Skin epidermis (tissue), 12 donors: Measurements from ENCODE around the gene CACNA1B.

Source experiments
- H3K27ac ChIP-seq, 21 experiments: fragments of 200-600 bp; sonication (generic) in 11 of 21; one replicate each; pipeline ENCODE4 v1.5.0; 2020; ENCODE audit warnings: mild to moderate bottlenecking in 3 of 21, inconsistent platforms in 2 of 21, moderate library complexity in 2 of 21
- H3K4me3 ChIP-seq, 7 experiments: fragments of 200-600 bp; sonication (generic) in 2 of 7; one replicate each; pipeline ENCODE4 v1.5.0; 2020; ENCODE audit warnings: inconsistent platforms in 2 of 7, mild to moderate bottlenecking in 2 of 7, moderate library complexity in 1 of 7

The CACNA1B gene

GRCh38 chr9:137860361-137860760 lies 17.2 kb upstream of the CACNA1B start:
- Histone ChIP-seq H3K4me3 (no peak overlapping the region), H3K27ac (no peak overlapping the region)

DNA sequence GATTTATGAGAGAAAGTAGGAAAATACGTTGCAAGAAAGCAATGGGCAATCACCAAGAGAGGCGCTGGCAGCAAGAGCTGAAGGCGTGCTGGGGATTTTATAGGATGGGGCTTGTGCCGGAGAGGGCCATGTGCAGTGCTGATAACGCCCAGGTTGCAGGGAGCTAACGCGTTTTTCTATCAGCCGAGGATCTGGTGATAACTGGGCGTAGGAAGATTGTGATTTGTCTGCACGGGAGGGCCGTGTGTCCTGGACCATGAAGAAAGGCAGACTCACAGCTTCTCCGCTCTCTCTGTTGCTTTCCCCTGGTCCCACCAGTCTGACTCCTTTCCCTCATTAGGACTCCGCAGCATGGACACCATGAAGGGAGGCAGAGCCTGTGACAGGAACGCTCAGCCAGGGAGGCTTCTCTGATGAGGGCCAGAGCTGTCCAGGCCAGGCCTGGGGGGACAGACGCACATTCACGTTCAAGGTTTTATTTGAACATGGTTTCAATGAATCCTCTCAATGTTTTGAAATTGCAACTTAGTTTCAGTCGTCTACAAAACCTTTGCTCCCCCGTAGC lies 11.9 kb upstream of the CACNA1B start:
- Histone ChIP-seq H3K4me3 (no peak overlapping the region), H3K27ac (no peak overlapping the region)

DNA sequence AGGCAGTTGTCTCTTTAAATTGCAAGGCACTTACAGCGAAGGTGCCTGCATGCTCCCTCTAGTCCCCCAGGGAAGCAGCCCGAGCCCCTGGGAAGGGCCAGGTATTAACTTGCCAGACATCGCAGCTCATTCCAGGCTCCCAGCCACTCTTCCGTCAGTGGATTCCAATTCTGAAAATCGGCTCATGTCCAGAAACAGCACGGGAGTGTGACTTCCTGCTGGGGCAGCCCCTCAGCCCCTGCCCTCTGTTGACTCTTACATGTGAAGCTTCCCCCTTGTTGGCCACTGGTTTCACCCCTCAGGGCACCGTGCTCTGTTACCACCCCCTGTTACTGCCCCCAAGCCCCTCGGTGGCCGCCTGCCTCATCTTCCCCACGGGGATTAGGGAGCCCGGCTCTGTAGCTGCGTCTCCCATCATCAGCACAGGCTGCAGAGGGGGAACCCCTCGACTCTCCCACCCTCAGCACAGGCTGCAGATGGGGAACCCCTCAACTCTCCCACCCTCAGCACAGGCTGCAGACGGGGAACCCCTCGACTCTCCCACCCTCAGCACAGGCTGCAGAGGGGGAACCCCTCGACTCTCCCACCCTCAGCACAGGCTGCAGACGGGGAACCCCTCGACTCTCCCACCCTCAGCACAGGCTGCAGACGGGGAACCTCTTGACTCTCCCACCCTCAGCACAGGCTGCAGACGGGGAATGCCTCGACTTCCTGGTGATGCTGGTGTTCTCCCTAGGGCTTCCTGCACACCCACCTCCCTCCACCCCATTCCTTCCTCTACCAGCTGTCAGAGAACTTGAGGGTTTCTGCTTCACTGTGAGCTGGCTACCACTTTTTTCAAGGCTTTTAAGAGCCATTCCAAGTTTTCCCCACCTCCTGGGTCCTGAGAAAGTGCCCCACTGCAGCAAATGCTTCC lies 11.1 kb upstream of the CACNA1B start:
- H3K4me3 ChIP-seq: no peak overlapping the region
- H3K27ac ChIP-seq: no peak overlapping the region

DNA sequence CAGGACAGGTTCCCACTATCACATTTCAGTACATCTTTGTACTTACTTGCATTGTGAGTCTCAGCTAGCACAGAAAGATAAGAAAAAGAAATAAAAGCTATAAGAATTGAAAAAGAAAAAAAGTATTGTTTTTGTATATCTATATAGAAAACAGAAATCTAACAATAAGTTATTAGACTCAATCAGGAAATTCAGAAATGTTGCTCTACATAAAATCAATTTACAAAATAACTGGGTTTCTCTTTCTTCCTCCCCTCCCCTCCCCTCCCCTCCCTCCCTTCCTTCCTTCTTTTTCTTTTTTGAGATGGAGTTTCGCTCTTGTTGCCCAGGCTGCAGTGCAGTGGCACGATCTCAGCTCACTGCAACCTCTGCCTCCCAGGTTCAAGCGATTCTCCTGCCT lies 7.2 kb upstream of the CACNA1B start:
- Histone ChIP-seq H3K4me3 (no peak overlapping the region), H3K27ac (no peak overlapping the region)

- H3K27ac ChIP-seq: no peak overlapping the region
- H3K4me3 ChIP-seq: no peak overlapping the region
These were observed 5.3 kb upstream of the CACNA1B start for GRCh38 chr9:137872296-137872695.

GRCh38 chr9:137873408-137873807 lies 4.2 kb upstream of the CACNA1B start:
- Histone ChIP-seq H3K27ac (no peak overlapping the region), H3K4me3 (no peak overlapping the region)

DNA sequence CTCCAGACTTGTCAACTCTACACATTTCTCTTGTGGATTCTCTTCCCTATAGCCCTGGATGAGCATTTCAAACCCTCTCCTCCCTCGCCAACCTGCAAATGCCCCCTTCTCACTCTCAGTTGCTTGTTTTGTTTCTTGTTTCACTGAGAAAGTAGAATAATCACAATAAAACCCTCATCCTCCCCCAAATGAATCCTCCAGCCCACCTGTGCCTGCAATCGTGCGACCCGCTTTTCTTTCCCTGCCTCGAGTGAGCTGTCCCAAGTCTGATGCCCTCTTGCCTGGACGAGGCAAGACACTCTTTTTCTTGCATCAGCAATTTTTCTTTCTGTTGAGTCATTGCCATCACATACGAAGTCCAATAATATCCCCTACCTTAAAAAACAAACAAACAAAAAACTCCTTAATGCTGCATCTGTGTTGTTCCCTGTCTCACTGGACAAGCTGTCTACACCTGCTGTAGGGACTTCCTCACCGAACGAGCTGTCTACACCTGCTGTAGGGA lies 3.7 kb upstream of the CACNA1B start:
- H3K4me3 ChIP-seq: no peak overlapping the region
- H3K27ac ChIP-seq: no peak overlapping the region

DNA sequence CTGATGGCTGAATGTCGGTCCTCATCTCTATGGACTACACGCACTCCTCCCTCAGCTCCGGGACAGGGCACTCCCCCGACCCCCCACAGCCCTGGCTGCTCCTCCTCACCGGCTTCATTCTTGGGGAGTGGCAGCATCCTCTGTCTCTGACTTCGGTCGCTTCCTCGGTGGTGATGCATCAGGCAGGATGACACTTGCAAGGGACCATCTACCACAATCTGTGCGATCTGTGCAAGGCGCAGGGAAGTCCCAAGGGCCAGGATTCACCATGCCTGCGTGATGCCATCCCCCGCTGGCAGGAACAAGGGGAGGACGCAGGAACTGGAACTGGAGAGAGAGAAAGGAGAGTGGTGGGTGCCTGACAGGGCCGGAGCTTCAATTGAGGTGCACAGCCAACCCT lies 2.2 kb upstream of the CACNA1B start:
- Histone ChIP-seq H3K27ac (no peak overlapping the region), H3K4me3 (no peak overlapping the region)

DNA sequence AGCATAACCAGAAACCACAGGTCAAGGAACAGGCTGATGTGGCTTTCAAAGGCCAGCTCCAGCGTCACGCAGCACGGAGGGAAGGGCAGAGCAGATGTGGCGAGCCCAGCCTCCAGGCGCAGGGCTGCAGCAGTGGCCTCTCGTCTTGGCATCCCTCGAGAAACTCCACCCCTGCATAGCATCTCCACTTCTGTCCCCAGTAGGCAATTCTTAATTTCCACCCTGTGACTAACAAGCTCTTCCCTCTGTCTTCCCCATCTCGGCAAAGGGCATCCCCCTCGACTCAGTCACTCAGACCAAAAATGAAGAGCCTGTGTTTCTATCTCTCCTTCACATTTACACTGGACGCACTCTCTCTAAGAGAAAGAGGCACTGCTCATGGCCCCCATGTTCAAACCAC lies 1.7 kb upstream of the CACNA1B start:
- no peak overlapping the region for H3K4me3 ChIP-seq
- H3K27ac ChIP-seq: no peak overlapping the region

DNA sequence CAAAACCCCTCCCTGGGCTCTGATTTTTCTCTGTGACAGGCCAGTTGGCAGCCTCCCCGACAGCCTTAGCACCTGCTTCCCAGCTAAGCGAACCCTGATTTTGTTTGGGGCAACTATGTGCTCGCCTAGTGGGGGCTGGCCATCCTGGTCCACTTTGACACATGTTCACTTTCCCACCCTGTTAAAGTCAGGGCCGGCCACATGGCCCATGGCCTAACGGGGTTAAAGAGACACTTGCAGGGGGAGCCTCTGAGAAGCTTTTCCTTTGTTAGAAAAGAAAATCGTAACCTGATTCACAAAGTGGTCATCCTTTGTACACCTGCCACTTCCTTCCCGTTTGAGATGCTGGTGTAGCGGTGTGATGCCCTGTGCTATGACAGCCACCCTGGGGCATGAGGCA lies 1.3 kb upstream of the CACNA1B start:
- Histone ChIP-seq H3K4me3 (no peak overlapping the region), H3K27ac (no peak overlapping the region)

GRCh38 chr9:137876781-137877386 lies 698 bp upstream of the CACNA1B start:
- no peak overlapping the region for H3K4me3 ChIP-seq
- no peak overlapping the region for H3K27ac ChIP-seq

DNA sequence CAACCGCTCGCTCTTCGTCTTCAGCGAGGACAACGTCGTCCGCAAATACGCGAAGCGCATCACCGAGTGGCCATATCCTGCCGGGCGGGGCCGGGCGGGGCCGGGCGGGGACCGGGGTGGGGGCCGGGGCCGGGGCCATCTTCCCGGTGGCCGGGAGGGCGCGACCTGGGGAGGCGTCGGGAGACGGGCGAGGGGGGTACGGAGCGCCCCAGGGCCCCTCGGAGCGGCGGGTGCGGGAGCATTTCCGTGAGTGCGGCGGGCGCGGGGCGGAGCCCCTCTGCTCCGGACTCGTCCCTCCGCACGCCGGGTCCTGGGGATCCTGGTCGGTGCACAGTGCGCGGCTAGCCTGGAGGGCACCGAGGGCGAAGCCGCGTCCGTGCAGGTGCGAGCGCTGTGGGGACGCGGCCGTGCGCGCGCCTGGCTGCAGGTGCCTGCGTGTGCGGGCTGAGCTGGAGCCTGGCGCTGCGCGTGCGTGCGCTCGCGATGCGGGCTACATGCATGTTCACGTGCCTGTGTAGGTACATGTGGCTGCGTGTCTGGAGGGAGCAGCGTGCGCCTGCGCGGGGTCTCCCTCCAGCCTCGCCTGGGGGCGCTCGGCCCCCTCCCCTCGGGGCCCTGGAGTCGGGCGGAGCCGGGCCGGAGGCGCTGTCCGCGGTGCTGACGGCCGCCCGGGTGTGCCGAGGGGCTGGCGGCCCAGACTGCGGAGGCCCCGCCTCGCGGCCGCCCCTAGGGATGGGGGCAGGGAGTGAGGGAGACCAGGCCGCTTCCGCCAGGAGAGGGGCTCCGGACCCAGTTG lies 762 bp downstream of the CACNA1B start:
- Histone ChIP-seq H3K27ac (no peak overlapping the region), H3K4me3 (peak overlapping the region in 3 of 7 experiments; percentile 11 to 33 (median 13))

DNA sequence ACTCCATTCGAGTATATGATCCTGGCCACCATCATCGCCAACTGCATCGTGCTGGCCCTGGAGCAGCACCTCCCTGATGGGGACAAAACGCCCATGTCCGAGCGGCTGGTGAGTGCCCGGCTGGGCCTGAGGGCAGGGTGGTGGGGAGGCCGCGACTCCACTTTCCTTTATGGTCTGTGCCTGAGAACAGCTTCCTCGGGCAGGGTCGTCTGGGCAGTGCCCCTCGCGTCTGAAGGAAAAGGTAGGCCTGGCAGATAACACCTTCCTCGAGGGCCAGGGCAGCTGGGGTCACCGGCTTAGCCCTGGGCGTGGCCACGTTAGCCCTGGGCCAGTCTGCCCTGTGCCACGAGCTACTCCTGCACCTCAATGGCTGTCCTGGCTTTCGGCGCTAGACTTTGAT lies 1.5 kb downstream of the CACNA1B start:
- Histone ChIP-seq H3K4me3 (no peak overlapping the region), H3K27ac (no peak overlapping the region)

DNA sequence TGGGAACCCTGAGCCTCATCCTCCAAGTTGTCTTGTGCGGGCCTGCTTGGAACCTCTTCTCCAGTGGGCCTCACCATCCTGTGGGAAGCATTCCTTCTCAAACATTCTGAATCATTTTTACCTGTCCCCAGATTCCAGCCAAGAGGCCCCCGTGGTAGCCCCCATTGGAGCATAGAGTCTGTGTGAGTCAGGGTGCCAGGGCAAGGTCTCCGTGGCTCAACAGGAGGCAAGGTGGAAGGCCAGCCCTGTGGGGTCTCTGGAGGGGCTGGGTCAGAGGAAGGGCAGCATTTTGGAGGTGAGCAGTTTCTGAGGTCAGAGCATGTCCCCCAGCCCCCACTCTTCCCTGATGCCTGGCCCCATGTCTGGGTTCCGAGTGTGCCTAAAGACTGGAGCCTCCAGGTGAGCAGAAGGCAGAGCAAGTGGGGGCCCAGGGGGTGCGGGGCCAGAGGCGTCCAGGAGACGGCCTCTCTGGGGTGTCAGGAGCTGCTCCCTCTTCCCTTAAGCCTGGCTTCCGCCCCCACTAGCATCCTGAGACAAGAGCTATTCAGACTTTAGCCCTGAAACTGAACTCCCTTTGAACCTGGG lies 2.1 kb downstream of the CACNA1B start:
- Histone ChIP-seq H3K4me3 (no peak overlapping the region), H3K27ac (no peak overlapping the region)

DNA sequence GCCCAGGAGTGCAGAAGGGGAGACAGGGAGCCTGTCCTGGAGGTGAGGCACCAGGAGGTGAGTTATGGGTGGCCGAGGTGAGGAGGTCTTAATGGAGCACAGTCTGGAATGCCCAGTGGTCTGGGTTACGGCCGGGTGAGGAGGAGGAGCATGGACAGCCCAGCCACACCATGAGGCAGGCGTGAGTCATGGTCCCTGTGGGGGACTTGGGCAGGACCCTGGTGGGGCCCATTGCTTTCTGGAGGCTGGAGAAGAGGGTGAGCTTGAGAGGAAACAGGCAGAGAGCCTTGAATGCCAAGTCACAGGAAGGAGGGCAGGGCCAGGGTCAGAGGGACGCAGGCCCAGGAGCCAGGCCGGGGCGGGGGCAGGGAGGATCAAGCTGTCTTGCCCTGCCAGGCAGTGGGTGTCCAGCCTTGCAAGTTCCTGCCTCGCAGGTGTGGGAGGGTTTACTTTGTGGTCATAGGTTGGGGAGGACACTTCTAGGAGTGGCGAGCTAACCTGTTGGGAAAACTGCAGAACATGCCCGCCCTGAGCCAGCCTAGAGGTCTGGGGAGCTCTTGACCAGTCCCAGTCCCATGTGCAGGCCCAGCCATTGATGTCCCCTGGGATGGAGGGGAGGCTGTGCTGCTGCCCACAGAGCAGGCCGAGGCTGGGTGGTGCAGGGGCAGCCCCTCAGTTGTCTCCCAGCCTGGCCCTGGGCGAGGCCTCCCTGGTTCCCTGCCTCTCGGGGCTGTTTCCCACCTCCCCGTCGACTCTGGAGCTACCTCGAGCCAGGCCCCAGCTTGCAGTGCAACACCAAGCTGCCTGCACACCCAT lies 2.8 kb downstream of the CACNA1B start:
- Histone ChIP-seq H3K27ac (no peak overlapping the region), H3K4me3 (no peak overlapping the region)

- no peak overlapping the region for H3K4me3 ChIP-seq
These were observed 3.5 kb downstream of the CACNA1B start for GRCh38 chr9:137880976-137881530.

DNA sequence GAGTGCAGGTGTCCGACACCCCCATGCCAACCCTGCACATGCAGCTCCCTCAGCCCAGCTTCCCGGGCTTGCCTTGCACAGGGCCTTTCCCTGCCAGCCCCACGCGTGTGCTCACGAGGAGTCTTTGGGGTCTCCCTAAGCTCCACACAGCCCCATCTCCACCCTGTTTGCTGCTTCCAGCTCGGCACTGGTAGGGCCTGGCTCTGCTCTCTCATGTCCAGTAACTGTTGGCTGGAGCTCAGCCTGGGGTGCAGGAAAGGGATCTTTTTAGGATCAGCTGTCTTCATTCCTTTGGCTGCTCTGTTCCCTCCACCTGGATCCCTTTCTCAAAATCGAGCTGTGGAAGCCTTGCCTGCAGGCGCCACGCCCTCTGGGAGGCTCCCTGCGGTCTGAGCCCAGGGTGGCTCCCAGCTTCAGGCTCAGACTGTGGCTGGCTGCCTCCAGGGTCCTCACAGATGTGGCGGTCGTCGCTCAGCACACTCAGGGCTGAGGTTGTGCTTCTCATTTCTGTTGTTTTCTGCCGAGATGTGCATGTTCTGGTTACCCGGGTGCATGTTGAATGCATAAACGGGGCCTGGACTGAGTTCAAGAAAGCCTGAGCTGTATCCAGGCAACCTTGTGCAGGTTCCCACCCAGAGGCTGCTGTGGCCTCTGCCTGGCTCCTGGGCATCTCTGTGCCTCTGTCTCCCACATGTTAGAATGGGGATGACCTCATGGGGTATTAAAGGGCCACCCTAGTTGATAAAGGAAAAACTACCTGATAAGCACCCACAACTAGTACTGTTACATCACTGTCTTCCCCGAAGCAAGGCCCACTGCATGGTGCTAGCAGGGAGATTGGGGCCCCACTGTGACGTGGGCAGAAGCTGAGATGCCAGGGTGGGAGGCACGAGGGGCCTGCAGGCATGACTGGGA lies 4.3 kb downstream of the CACNA1B start:
- Histone ChIP-seq H3K27ac (no peak overlapping the region), H3K4me3 (no peak overlapping the region)

More at GRCh38 chr9:137880976-137881530, 3.5 kb downstream of the CACNA1B start:
- H3K27ac ChIP-seq: no peak overlapping the region

DNA sequence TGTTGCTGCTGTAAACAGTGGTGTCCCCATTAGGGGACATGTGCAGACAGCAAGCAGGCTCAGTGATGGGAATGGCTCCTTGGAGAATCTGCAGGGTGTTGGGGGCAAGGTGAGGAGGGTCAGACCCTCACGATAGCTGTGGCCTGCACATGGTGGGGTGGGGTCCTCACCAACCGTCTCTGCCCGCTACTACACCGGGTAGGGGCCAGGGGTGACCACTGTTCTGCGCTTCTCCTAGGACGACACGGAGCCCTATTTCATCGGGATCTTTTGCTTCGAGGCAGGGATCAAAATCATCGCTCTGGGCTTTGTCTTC lies 4.9 kb downstream of the CACNA1B start:
- H3K4me3 ChIP-seq: no peak overlapping the region
- no peak overlapping the region for H3K27ac ChIP-seq
